Airway epithelial cell (primary cell): ENCODE results near the gene ELP6. TPM values are rescaled to one million over a fixed set of nuclear protein-coding genes. Genes with fewer than 3 reads are reported as not detected.

Experiments
- total RNA-seq: library from RNA; depleted of rRNA; stranded (reverse); fragments of >200 nt; gene quantifications from 2 replicates; pipeline ENCODE4 v1.2.3, GENCODE V29; 2015

The ELP6 gene, protein sequence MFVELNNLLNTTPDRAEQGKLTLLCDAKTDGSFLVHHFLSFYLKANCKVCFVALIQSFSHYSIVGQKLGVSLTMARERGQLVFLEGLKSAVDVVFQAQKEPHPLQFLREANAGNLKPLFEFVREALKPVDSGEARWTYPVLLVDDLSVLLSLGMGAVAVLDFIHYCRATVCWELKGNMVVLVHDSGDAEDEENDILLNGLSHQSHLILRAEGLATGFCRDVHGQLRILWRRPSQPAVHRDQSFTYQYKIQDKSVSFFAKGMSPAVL
- total RNA-seq, result 32.5 and 39.9 TPM in 2 replicates

DNA sequence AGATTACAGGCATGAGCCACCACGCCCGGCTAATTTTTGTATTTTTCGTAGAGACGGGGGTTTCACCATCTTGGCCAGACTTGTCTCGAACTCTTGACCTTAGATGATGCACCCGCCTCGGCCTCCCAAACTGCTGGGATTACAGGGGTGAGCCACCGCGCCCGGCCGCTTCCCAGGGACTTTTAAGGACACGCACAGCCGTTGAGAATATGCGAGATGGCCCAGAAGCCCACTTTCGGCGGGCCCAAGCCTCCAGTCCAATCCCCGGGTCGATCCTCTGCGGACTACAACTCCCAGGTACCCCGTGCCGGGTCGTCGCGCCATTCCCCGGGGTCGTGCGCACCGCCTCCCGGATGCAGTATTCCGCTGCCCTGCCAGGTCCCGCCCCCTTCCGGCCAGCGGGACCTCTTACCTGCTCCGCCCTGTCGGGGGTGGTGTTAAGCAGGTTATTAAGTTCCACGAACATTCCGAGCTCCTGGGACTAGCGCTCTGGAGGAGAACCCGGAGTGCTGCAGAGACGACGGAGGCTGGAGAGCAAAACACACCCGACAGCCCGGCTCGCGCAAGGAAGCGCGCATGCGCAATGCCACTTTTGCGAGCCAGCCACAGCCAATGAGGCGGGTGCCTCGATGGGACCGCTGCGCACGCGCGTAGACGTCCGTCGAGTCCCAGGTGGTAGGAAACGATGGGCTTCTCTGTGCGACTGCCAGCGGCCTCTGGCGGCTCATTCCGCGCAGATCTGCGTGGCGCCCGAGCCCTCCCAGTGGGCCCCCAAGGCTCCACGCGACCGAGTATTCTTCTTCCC lies at the start of gene ELP6:
ELP6 (minus strand) TSS at position 588 of the 805 bp plus-strand sequence; CDS start at position 466, 122 bp downstream.

DNA sequence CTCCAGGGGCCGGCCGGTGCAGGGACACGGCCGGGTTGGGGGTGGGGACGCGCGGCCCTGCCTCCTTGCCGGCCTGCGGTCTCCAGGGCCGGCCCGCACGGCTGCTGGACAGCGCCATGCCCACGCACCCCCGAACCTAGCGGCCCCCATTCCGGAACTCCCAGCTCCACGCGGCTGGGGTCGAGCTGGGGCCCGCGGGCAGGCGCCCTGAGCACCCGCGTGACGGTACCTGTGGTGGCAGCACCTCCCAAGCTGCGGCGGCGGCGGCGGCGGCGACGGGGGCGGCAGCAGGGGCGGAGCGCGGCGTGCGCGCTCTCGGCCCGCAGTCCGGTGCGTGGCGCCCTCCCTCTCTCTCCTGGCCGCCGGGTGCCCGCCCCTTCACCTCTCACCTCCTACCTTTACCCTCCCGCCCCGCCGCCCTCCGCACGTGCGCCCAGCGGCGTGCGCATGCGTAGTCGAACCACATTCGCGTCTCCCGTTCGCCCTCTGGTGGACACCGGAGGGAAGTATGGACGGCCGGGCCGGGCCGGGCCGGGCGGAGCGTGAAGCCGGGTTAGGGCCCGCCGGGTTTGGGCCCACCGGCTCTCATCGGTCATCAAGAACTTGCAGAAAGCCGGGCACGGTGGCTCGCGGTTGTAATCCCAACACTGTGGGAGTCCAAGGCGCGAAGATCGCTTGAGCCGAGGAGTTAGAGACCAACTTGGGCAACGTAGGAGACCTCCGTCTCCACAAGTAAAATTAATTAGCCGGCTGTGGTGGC lies 37.8 kb downstream of the ELP6 start, which contains the start of gene SCAP:
SCAP (minus strand) TSS at position 372 of the 760 bp plus-strand sequence. CDS start 32,948 bp downstream, outside the sequence.

Other genes starting within 250 kb of the ELP6 start
- gene KIF9, start 230.9 kb downstream of the ELP6 start, total RNA-seq, result 8.6 and 12.9 TPM in 2 replicates
- 17.6 and 21.4 TPM in 2 replicates for gene KLHL18, start 230.8 kb downstream of the ELP6 start, total RNA-seq
- 29.6 and 59.0 TPM in 2 replicates for gene PTPN23, start 132.7 kb downstream of the ELP6 start, total RNA-seq
- gene SCAP, start 37.8 kb downstream of the ELP6 start, total RNA-seq, result 90.2 and 91.1 TPM in 2 replicates
- not detected in 2 replicates for gene CSPG5, start 65.2 kb upstream of the ELP6 start, total RNA-seq